ENCODE data around the gene GNB5. TPM values are rescaled to one million over a fixed set of nuclear protein-coding genes. Genes with fewer than 3 reads are reported as not detected.
"Not testable (repeated sequence)": the region's sequence is repeated elsewhere in the genome, so short reads cannot be mapped to it uniquely, and the experiment has no call there.

Gene GNB5
- 10 to 100 TPM; 14.7 to 19.4 (median 17.4) TPM for polyA plus RNA-seq (ENCODE audit: insufficient read length in 4 of 4)

DNA sequence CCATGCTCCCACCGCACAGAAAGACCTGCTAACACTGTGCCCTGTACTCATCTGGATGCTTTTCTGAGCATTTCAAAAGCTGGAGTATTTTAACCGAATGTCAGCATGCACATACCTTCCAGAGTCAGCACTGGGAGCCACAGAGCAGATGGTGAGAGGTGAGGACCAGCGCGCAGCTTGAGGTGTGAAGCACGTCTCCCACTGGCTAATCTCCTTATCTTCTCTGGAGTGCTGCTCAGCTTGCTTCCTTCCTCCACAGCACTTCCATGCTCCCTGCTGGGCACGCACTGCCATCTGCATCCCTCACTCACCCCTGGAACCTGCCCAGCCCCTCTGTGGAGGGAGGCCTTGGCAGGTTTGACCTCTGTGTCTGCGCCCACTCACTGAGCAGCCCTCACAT lies at the start of gene GNB5:
GNB5 (minus strand) TSS at position 186 of the 400 bp plus-strand sequence. CDS start 6,716 bp downstream, outside the sequence.
- DNase-seq (ENCODE audit: low read depth in 4 of 4, low spot score in 3 of 4): no peak

DNA sequence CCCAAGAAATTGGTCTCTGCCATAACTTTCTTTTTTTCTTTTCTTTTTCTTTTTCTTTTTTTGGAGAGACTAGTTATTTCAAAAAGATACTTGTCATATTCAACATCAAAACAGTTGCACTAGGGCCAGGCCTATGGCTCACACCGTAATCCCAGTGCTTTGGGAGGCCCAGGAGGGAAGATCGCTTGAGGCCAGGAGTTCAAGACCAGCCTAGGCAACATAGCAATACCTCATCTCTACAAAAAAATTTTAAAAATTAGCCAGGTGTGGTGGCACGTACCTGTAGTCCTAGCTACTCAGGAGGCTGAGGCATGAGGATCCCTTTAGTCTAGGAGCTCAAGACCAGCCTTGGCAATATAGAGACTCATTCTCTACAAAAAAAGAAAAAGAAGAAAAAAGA lies 49.0 kb upstream of the GNB5 start:
- no peak for DNase-seq (ENCODE audit: low read depth in 4 of 4, low spot score in 3 of 4)

GRCh38 chr15:52238989-52239525 lies 47.9 kb upstream of the GNB5 start:
- not testable (repeated sequence) for DNase-seq (ENCODE audit: low read depth in 4 of 4, low spot score in 3 of 4)

- DNase-seq (ENCODE audit: low read depth in 4 of 4, low spot score in 3 of 4): no peak
Measured at GRCh38 chr15:52238149-52238548, 47.0 kb upstream of the GNB5 start.

DNA sequence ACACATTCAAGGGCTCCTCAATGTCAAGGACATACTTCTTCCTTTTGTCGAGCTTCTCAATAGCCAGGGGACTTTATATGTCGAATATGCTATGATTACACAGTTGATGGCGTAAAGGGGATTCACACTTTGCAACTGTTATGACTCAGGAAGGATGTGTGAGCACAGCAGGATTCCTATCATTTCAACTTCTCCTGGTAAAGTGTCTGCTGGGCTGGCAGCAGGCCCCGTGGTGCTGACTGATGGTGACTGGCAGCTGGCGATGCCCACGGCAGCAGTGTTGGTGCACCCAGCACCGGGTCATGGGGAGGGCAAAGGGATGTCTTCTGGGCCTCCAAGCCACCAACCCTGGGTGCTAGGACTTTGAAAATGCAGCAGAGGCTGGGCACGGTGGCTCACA lies 44.8 kb upstream of the GNB5 start:
- DNase-seq (ENCODE audit: low read depth in 4 of 4, low spot score in 3 of 4): no peak

DNA sequence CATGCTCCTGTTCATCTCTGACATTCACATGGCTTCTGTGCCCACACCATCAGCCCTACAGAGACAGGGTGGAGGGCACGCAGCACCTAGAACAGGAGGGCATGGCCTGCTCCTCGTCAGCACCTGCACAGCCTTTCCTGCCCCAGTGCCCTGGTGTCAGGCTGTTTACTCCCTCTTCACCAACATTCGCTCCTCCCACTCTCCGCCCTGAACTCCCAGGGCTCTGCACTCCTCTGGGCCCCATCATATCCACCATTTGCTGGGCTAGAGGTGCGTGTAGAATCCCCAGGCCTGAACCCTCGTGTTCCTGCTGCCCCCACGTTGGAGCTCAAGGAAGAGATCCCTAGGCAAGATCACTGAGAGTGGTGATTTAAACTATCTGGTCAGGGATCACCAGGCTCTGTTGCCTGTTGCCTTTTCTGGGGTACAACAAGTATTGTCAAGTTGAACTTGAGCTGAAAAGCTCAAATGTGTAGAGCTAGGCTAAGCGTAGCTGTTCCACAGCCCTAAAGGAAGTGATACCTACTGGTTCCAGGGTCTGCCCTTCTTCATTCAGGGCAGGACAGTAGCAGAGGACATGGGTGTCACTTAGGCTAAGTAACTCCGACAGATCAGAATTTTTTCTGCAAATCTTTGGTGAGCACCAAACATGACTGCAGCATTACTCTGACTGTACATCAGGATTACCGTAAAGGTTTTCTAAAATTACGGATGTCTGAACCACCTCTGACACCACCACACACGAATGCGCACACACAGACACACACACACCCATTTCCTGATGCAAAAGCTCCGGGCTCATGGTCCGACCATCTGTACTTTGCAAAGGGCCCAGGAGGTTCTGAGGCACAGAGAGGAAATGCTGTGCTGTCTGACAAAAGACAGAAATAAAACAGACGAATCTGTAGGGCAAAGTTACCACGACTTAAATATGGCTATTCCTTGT lies 43.7 kb upstream of the GNB5 start:
- DNase-seq (ENCODE audit: low read depth in 4 of 4, low spot score in 3 of 4): no peak

- no peak for DNase-seq (ENCODE audit: low read depth in 4 of 4, low spot score in 3 of 4)
Measured at GRCh38 chr15:52233405-52233804, 42.2 kb upstream of the GNB5 start.

- DNase-seq (ENCODE audit: low read depth in 4 of 4, low spot score in 3 of 4): no peak
Measured at GRCh38 chr15:52232327-52232726, 41.1 kb upstream of the GNB5 start.

DNA sequence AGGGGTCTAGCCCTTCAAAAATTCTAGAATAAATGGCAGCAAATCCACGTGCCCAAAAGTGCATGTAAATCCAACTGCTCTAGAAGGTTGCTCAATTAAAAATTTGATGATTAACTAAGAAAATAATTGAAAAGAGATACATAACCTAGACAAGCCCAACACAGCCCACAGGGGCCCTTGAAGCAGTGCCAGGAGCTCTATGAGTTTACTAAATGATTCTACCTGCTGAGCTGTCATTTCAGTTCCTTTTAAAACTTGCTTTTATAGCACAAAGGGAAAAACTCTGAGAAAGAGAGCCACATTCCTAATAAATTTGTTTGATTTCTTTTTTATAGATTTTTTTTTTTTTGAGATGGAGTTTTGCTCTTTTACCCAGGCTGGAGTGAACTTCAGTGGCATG lies 38.9 kb upstream of the GNB5 start:
- DNase-seq (ENCODE audit: low read depth in 4 of 4, low spot score in 3 of 4): no peak

- peak; percentile 24 to 63 (median 40) for DNase-seq (ENCODE audit: low read depth in 4 of 4, low spot score in 3 of 4)
Measured at GRCh38 chr15:52228921-52229320, 37.7 kb upstream of the GNB5 start.

- DNase-seq (ENCODE audit: low read depth in 4 of 4, low spot score in 3 of 4): peak; percentile 19 to 62 (median 44)
Measured at GRCh38 chr15:52227456-52227855, 36.3 kb upstream of the GNB5 start.

DNA sequence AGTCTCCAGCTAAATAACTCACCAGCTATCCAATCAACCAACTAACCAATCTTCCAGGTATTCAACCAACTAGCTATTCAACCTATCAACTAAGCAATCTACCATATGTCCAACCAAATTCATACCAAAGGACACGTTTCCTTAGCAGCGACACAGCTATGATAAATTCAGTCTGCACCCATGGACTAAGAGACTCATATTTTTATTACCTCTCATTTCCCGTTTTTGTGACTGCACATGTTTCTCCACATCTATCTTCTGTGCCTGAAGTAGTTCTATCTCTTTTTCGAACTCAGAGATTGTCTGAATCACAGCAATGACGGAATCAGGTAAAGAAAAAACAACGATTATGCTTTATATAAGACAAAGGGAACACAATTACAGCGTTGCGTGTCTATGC lies 34.0 kb upstream of the GNB5 start:
- no peak for DNase-seq (ENCODE audit: low read depth in 4 of 4, low spot score in 3 of 4)

DNA sequence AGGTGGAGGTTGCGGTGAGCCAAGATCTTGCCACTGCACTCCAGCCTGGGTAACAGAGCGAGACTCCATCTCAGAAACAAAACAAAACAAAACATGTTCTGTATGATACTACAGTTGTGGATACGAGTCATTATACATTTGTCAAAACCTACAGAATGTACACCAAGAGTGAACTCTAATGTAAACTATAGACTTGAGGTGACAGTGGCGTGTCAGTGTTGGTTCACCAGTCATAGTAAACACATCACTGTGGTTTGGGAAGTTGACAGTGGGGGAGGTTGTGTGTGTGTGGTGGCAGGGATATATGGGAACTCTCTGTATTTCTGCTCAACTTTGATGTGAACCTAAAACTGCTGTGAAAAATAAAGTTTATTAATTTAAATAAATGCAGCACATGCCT lies 33.0 kb upstream of the GNB5 start:
- no peak for DNase-seq (ENCODE audit: low read depth in 4 of 4, low spot score in 3 of 4)

- DNase-seq (ENCODE audit: low read depth in 4 of 4, low spot score in 3 of 4): no peak
Measured at GRCh38 chr15:52221730-52222129, 30.5 kb upstream of the GNB5 start.

DNA sequence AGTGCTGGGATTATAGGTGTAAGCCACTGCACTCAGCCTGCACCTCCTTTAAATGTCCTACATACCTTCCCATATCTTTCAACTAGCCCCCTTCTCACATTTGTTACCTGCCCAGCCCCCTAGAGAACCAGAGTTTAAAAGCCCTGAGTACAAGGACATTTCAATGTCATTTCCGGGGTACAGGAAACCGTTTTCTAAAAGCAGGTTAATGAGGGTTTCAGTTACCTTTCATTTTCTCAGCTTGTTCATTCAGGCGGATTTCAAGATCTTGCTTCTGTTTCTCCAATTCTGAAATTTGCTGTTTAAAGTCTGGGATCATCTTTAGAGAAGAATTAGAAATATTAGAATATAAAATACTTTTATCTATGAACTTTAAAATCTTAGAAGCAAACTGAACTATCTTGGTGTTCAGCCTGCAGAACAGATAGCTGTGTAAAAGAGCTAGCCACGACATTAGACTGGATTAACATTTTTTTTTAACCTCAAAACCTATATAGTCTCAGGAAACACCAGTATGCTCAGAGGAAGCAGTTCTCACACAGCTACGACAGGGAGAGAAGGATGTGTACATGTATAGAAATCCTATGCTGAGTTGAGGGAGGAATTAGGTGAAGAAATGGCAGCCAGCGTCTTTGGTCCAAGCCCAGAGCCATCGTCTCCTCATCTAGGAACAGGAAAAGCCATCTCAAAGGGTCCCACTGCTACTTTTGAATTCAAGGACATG lies 29.9 kb upstream of the GNB5 start:
- no peak for DNase-seq (ENCODE audit: low read depth in 4 of 4, low spot score in 3 of 4)

- DNase-seq (ENCODE audit: low read depth in 4 of 4, low spot score in 3 of 4): no peak
Measured at GRCh38 chr15:52220251-52220650, 29.1 kb upstream of the GNB5 start.

DNA sequence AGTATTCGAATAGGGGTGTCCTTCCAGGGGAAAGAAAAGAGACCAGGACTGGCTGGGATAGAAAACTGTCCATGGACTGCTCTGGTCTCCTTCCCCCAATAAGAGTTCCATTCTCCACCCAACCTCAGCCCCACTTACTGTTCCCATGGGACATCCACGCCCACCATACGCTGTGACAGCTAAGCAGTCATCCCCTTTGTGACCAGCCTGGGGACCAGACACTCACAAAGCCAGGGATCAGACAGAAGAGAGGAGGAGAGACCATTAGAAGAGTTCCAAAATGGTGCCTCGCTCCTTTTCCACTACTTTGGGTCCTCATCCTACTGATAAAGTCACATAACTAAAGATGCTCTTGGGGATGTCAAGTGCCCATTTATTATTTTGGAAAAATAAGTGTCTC lies 27.6 kb upstream of the GNB5 start:
- no peak for DNase-seq (ENCODE audit: low read depth in 4 of 4, low spot score in 3 of 4)

DNA sequence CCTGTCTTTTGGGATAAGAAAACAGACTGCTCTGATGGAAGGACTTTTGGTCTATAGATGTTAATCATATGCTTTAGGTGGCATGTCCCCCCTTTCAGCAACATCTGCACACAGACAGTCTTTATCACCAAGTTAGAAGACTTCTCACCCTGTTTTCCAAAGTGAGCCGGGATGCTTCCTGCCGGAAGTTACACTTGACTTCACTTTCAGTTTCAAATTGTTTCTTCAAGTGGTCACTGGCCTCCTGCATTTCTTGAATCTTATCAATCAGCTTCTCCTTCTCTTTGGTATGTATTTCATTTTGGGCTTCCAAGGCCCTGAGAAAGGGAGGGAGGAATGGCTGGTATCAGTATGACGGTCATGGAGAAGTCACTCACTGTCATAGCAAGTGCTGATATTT lies 27.2 kb upstream of the GNB5 start:
- DNase-seq (ENCODE audit: low read depth in 4 of 4, low spot score in 3 of 4): no peak

- DNase-seq (ENCODE audit: low read depth in 4 of 4, low spot score in 3 of 4): no peak
Measured at GRCh38 chr15:52217186-52217585, 26.0 kb upstream of the GNB5 start.

- DNase-seq (ENCODE audit: low read depth in 4 of 4, low spot score in 3 of 4): no peak
Measured at GRCh38 chr15:52214553-52214952, 23.4 kb upstream of the GNB5 start.

- DNase-seq (ENCODE audit: low read depth in 4 of 4, low spot score in 3 of 4): no peak
Measured at GRCh38 chr15:52213206-52213605, 22.0 kb upstream of the GNB5 start.

All from left renal pelvis (tissue), 4 donors.